Activated CD8-positive, alpha-beta memory T cell treated with anti-CD3 and anti-CD28 coated beads, Interleukin-2, amount 50 U/mL, for 1 hour (primary cell): ENCODE data around the gene KMT2E.
"Not testable (repeated sequence)": the region's sequence is repeated elsewhere in the genome, so short reads cannot be mapped to it uniquely, and the experiment has no call there.

Experiments
- DNase-seq: peaks from one replicate; pipeline ENCODE4 v3.0.0-alpha.2; 2020; ENCODE audit errors: extremely low read depth

The KMT2E gene

DNA sequence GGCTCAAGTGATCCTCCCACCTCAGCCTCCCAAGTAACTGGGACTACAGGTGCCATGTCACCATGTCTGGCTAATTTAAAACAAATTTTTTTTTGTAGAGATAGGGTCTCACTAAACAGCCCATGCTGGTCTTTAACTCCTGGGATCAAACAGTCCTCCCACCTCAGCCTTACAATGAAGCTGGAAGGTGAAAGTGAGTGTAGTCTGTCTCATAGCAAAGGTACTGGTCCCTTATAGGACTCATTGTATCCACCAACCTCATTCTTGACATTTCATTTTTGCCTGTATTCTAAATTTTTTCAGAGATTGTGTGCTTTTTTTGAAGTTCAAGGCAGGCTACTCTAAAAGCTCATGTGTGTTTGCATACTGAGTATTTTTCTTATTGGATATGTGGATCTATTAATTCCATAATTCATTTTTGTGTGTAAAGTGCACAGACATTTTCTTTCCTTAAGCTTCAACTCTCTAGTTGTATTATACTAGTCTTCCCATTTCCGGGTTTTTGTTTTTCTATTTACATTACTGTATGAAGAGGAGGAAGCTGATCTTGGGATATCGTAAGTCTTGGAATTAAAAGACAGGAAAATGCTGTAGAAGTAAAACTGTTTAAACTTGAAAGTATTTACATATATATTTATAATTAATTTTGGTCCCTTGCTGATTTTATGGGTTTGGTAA is 13.3 kb downstream of the KMT2E start:
- DNase-seq = no peak

DNA sequence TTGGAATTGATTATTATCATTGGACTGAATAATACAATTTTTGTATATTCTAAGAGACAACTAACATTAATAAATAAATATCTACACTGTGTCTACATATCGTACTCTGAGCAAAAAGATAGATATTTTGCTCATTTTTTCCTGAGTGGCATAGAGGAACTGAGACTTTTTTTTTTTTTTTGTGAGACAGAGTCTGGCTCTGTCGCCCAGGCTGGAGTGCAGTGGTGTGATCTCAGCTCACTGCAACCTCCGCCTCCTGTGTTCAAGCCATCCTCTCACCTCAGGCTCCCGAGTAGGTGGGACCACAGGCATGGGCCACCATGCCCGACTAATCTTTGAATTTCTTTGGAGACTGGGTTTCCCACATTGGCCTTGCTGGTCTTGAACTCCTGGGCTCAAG is 14.0 kb downstream of the KMT2E start:
- no peak for DNase-seq

DNA sequence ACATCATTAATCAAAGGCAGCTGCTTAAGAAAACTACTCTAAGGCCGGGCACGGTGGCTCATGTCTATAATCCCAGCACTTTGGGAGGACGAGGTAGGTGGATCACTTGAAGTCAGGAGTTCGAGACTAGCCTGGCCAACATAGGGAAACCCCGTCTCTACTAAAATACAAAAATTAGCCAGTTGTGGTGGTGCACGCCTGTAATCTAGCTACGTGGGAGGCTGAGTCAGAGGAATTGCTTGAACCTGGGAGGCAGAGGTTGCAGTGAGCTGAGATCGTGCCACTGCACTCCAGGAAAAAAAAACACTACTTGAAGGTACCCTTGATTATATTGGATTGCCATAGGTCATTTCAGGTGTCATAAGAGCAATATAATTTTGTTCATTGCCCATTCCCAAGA is 14.9 kb downstream of the KMT2E start:
- not testable (repeated sequence) for DNase-seq

DNA sequence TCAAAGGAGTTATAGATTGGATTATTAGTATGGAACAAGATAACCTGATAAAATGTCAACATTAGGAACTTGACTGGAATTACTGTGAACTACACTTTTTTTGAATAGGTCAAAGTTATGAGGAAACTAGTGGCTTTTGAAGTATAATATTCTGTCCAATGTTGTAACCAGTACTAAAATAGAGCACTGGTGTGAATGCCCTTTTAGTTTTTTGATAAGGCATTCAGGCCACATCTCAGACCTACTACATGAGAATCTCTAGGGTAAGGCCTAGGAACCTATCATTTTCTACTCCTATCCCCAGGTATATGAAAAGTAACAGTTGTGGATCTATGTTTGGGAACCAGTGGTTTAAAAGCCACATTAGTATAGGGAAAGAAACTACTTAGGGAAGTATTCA is 16.4 kb downstream of the KMT2E start:
- no peak for DNase-seq

DNA sequence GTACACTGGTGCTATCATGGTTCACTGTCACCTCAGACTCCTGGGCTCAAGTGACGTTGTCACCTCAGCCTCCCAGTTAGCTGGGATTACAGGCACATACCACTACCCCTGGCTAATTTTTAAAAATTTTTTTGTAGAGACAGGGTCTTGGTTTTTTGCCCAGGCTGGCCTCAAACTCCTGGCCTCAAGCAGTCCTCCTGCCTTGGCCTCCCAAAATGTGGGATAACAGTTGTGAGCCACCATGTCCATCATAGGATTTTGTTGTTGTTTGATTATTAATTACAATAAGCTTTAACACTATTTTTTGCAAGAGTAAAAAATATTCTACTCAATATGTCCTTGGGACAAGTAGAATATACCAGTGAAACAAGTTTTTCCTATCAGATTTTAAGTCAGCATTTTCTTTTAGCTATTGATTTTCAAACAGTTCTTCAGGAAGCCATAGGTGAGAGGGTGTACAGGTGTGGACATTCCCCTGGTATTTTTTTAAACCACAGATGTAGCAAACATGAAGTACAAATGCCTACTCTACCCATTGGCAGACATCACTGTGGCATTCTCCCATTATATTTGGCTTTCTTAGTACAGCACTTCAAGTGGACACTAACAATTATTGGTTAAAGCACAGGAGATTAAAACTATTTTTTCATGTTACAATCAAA is 18.7 kb downstream of the KMT2E start:
- no peak for DNase-seq

DNA sequence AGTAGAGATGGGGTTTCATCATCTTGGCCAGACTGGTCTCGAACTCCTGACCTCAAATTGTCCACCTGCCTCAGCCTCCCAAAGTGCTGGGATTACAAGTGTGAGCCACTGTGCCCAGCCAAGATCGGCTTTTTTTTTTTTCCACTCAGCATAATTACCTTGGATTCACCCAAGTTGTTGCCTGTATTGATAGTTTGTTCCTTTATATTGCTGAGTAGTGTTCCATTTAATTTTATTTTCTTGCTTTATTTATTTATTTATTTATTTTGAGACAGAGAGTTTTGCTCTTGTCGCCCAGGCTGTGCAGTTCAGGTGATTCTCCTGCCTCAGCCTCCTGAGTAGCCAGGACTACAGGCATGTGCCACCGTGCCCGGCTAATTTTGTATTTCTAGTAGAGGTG is 21.3 kb downstream of the KMT2E start:
- DNase-seq = no peak

DNA sequence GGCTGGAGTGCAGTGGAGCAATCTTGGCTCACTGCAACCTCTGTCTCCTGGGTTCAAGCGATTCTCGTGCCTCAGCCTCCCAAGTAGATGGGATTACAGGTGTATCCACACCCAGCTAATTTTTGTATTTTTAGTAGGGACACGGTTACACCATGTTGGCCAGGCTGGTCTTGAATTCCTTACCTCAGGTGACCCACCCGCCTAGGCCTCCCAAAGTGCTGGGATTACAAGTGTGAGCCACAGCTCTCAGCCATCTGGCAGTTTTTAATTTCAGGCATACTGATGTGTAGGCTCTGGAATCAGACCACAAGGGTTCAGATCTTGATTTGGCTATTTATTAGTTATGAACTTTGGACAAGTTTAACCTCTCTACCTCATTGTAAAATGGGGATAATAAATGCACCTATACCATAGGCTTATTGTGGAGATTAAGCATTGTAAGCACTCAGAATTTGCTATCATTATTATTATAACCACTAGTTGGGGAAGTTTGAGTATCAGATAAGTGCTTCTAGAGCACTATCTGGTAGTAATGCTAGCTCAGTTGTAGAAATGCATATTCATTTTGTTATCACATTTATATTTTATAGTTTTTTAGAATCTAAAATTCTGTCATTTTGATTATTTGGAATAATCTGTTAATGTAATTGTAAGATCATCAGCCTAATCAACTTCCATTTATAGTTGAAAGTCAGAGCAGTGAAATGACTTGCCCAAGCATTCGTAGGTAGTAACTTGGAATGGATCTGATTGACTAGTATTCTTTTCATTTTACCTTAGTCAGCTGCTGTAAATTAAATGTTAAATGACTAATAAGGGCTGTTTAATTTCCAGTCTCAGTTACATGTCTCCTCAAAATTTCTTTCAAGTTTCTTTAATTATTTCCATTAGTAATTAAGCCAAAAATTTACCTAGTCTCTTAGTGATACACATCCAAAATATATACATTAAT is 22.5 kb downstream of the KMT2E start:
- no peak for DNase-seq

DNA sequence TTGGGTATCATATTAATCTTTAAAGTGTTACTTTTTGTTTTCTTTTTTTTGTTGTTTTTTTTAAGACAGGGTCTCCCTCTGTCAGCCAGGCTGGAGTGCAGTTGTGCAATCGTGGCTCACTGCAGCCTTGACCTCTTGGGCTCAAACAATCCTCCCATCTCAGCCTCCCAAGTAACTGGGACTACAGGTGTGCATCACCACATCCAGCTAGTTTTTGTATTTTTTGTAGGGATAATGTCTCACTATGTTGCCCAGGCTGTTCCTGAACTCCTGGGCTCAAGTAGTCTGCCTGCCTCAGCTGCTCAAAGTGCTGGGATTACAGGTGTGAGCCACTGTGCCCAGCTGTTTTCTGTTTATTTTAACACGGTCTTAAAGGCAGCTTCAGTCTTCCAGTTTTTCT is 23.3 kb downstream of the KMT2E start:
- DNase-seq = no peak

DNA sequence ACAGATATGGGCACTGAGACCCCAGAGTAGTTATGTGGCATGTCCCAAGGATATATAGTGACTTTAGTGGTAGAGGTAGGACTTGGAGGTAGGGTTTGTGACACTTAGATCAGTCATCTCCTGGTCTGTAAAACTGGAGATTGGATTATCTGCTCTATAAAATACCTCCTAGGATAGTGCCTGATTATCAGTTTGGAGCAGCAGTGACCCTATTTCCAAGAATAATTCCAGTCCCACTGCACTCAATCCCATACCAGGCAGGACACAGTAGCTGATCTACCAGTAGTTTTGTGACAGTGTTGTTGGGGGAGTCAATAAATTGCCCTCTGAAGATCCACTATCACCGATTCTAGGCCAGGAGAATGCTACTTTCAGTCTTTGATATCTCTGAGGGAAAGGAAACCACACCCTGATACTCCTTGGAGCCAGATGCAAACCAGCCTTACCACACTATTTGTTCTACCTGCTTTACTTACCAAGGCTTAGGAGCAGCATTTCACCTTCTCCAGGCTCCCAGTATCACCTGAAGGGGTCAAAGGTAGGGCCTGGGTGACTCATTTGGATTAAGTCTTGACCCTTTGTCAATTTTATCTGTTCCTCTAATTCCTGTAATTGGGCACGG is 30.6 kb downstream of the KMT2E start:
- DNase-seq = no peak

DNA sequence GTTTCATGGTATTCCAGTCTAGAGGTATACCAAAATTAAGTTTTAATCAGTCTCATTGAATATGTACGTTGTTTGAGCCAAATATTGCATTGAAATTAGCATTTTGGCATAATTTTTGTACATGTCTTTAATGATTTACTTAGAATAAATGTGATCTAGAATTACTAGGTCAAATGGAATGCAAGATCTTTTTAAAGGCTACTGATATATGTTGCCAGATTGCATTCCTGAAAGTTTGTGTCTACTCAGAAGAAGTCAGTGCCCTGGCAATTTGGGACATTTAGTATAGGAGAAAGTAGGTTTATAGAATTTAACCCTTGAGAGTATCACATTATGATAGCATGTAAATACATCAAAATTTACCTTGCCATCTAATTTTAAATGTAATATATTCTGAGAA is 32.4 kb downstream of the KMT2E start:
- DNase-seq = no peak

DNA sequence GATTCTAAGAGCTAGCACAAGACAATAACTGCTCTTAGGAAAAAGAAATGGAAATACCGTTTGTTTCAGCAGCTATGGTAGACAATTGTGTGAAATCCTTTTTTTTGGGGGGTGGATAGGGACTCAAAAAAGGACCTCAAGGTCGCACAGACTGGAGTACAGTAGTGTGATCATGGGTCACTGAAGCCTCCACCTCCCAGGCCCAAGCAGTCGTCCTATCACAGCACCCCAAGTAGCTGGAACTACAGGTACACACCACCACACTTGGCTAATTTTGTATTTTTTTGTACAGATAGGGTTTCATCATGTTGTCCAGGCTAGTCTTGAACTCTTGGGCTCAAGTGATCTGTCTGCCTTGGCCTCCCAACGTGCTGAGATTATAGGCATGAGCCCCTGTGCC is 33.9 kb downstream of the KMT2E start:
- no peak for DNase-seq

DNA sequence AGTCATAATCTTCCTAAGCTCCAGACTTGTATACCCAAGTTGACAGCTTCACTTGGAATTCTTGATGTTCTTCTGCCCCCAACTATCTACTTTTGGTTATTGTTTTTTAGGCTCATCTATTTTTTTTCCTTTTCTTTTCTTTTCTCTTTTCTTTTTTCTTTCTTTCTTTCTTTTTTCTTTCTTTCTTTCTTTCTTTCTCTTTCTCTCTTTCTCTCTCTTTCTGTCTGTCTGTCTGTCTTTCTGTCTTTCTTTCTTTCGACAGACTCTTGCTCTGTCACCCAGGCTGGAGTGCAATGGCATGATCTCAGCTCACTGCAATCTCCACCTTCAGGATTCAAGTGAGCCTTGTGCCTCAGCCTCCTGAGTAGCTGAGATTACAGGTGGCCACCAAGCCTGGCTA is 36.5 kb downstream of the KMT2E start:
- no peak for DNase-seq

DNA sequence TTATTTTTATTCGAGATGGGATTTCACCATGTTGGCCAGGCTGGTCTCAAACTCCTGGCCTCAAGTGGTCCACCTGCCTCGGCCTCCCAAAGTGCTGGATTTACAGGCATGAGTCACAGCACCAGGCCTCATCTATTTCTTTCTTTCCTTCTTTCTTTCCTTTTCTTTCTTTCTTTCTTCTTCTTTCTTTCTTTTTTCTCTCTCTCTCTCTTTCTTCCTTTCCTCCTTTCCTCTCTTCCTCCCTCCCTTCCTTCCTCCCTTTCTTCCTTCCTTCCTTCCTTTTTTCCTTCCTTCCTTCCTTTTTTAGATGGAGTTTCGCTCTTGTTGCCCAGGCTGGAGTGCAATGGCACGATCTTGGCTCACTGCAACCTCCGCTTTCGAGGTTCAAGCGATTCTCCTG is 36.9 kb downstream of the KMT2E start:
- DNase-seq = not testable (repeated sequence)

DNA sequence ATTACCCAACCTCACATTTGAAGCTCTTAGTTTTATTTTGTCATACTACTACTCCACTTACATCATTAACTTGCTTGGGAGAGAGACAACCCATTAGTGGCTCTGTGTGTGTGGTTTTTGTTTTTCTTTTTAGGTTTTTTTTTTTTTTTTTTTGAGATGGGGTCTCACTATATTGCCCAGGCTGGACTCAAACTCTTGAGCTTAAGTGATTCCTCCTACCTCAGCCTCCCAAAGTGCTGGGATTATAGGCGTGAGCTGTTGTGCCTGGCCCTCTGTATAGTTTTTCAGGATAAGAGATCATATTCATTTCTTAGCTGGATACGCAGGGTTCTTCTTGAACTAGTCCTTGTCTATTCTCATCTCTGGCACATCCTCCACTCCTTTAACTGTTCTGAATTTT is 41.1 kb downstream of the KMT2E start:
- DNase-seq = no peak

DNA sequence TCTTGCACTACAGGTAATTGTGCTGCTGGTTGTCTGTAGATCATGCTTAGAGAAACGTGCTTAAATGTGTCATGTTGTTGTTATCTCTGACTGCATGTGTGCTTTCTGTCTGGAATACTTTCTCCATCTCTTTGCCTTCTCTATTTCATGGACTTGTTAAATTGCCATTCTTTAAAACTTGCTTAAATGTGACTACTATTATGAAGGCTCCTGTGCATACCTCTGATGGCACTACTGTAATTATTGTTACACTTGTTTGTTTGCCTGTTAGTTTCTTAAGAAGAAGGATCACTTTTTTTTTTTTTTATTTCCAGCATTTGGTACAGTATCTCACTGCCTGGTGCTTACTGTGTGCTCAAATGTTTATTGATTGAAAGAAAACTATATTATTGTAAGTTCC is 41.6 kb downstream of the KMT2E start:
- no peak for DNase-seq

DNA sequence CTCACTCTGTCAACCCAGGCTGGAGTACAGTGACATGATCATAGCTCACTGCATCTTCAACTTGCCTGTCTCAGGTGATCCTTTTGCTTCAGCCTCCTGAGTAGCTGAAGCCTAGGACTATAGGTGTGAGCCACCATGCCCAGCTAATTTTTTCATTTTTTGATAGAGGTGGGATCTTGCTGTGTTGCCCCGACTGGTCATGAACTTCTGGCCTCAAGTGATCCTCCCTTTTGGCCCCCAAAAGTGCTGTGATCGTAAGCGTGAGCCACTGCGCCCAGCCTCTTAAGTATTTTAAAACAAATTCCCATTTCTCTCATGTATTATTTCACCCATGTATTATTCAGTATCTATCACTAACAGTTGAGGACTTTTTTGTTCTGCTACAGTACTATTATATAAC is 43.5 kb downstream of the KMT2E start:
- DNase-seq = no peak

DNA sequence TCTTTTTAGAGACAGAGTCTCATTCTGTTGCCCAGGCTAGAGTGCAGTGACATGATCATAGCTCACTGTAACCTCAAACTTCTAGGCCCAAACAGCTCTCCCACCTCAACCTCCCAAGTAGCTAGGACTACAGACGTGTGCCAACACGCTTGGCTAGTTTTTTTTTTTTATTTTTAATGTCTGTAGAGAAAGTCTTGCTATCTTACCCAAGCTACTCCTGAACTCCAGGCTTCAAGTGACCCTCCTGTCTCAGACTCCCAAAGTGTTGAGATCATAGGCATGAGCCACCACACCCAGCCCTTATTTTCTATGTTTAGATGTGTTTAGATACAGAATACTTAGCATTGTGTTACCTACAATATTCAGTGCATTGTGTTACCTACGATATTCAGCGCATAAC is 46.4 kb downstream of the KMT2E start:
- no peak for DNase-seq

DNA sequence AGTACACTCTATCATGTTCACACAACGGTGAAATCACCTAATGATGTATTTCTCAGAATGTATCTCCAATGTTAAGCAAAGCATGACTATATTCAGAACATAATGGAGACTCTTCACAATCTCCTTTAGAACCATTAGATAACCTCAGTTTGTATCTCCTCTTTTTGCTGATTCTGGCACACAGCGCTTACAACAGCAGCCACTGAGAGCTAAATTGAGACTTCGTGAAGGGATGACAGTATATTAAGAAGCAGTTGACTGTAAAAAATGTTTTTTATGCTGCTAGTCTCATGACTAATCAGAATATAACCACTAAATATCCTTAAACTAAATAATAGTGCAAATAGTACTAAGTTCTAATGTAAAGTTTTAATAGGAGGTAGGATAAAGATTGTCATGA is 46.9 kb downstream of the KMT2E start:
- DNase-seq = no peak

DNA sequence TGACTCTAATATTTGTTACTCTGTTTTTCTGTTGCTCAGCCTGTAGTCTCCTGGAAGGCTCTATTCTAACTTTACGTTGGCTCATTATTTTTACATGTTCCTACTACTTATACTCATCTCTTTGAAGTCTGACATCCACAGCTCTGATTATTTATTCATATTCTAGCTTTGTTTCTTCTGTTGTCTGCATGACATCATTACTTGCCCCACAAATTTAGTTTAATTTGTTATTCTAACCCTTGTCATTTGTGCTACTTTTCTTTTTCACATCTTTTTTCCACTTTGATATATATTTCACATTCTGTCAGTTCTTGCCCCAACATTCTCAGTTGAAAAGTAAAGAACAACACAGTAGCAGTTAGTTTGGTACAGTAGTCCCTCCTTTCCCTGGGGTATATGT is 51.1 kb downstream of the KMT2E start:
- DNase-seq = no peak

DNA sequence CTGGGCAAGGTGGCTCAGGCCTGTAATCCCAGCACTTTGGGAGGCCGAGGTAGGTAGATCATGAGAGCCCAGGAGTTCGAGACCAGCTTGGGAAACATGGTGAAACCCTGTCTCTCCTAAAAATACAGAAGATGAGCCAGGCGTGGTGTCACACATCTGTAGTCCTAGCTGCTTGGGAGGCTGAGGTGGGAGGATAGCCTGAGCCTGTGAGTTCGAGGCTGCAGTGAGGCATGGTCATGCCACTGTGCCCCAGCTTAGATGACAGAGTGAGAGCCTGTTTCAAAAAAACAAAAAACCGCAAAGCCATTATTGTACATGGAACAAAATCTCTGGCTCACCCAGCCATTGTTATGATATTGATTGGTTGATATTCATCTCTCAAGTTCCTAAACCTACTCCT is 53.7 kb downstream of the KMT2E start:
- DNase-seq = no peak

DNA sequence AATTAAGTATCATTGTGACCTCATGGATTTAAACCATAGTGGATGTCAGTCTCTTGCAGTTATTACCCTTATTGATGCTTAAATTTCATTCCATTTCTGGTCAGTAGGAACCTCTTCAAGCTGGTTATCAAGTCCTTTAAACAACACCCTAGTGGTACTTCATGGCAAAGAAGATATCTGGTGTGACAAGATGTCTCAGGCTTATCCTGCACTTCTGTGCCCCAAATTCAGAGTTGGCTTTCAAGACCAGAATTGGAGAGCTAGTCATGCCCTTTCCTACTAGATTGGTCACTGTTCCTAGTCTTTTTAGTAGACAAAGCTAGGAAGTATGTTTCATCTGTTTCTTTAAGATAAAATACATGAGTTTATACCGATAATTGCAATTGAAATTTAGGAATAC is 54.9 kb downstream of the KMT2E start:
- DNase-seq = no peak

DNA sequence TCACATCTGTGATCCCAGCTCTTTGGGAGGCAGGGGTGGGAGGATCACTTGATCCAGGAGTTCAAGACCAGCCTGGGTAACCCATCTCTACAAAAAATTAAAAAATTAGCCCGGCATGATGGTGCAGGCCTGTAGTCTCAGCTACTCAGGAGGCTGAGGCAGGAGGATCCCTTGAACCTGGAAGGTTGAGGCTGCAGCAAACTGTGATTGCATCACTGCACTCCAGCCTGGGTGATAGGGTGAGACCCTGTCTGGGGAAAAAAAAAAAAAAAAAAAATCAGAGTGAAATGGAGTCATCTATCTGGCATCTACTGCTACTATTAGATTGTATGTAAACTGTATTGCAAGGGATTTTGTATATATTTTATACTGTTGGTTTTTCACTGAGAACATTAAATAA is 59.1 kb downstream of the KMT2E start:
- DNase-seq = no peak
